ENCODE data around the gene PIK3C2G. TPM values are rescaled to one million over a fixed set of nuclear protein-coding genes. Genes with fewer than 3 reads are reported as not detected.

The PIK3C2G gene
- total RNA-seq, 2 experiments from 2014 or later = not detected

GRCh38 chr12:18595412-18595811 is 334.1 kb downstream of the PIK3C2G start:
- no peaks in the 10 kb centered on the region for H3K36me3 Mint-ChIP-seq
- H3K27ac Mint-ChIP-seq = no peak overlapping the region
- DNase-seq = no peak
- no peak overlapping the region for H3K4me3 Mint-ChIP-seq
- POLR2A ChIA-PET = no interaction called here
- no peaks in the 10 kb centered on the region for H3K4me1 Mint-ChIP-seq
- no peaks in the 10 kb centered on the region for H3K27me3 Mint-ChIP-seq
- no peaks in the 10 kb centered on the region for H3K9me3 Mint-ChIP-seq
- no peak for ATAC-seq (ENCODE audit: low read depth)

GRCh38 chr12:18601962-18602361 is 340.6 kb downstream of the PIK3C2G start:
- DNase-seq (no peak), ATAC-seq (ENCODE audit: low read depth) (no peak)
- Mint-ChIP-seq H3K36me3 (no peaks in the 10 kb centered on the region), H3K9me3 (peaks cover 5% of the 10 kb centered on the region), H3K27me3 (no peaks in the 10 kb centered on the region), H3K27ac (no peak overlapping the region), H3K4me1 (no peaks in the 10 kb centered on the region), H3K4me3 (no peak overlapping the region)
- POLR2A ChIA-PET = no interaction called here

GRCh38 chr12:18612971-18613370 is 351.7 kb downstream of the PIK3C2G start:
- Mint-ChIP-seq H3K4me1 (no peaks in the 10 kb centered on the region), H3K9me3 (no peaks in the 10 kb centered on the region), H3K27me3 (no peaks in the 10 kb centered on the region), H3K36me3 (no peaks in the 10 kb centered on the region), H3K4me3 (no peak overlapping the region), H3K27ac (no peak overlapping the region)
- POLR2A ChIA-PET = no interaction called here
- no peak for DNase-seq
- ATAC-seq (ENCODE audit: low read depth) = no peak

GRCh38 chr12:18620986-18621385 is 359.7 kb downstream of the PIK3C2G start:
- Mint-ChIP-seq H3K27ac (no peak overlapping the region), H3K4me1 (no peaks in the 10 kb centered on the region), H3K9me3 (no peaks in the 10 kb centered on the region), H3K4me3 (no peak overlapping the region), H3K27me3 (no peaks in the 10 kb centered on the region), H3K36me3 (no peaks in the 10 kb centered on the region)
- POLR2A ChIA-PET = no interaction called here
- DNase-seq (no peak), ATAC-seq (ENCODE audit: low read depth) (no peak)

- no peaks in the 10 kb centered on the region for H3K4me1 Mint-ChIP-seq
- no peaks in the 10 kb centered on the region for H3K36me3 Mint-ChIP-seq
- POLR2A ChIA-PET = no interaction called here
- peaks cover 3% of the 10 kb centered on the region for H3K9me3 Mint-ChIP-seq
- ATAC-seq (ENCODE audit: low read depth) (no peak), DNase-seq (no peak)
- H3K27me3 Mint-ChIP-seq = no peaks in the 10 kb centered on the region
- H3K27ac Mint-ChIP-seq = no peak overlapping the region
- H3K4me3 Mint-ChIP-seq = no peak overlapping the region
These were observed 368.1 kb downstream of the PIK3C2G start for GRCh38 chr12:18629445-18629844.

GRCh38 chr12:18629916-18630315 is 368.6 kb downstream of the PIK3C2G start:
- no peaks in the 10 kb centered on the region for H3K4me1 Mint-ChIP-seq
- ATAC-seq (ENCODE audit: low read depth) (no peak), DNase-seq (no peak)
- no peak overlapping the region for H3K4me3 Mint-ChIP-seq
- peaks cover 3% of the 10 kb centered on the region for H3K9me3 Mint-ChIP-seq
- H3K27me3 Mint-ChIP-seq = no peaks in the 10 kb centered on the region
- no peak overlapping the region for H3K27ac Mint-ChIP-seq
- POLR2A ChIA-PET = no interaction called here
- no peaks in the 10 kb centered on the region for H3K36me3 Mint-ChIP-seq

- DNase-seq (no peak), ATAC-seq (ENCODE audit: low read depth) (no peak)
- H3K27me3 Mint-ChIP-seq = no peaks in the 10 kb centered on the region
- no peak overlapping the region for H3K27ac Mint-ChIP-seq
- no peak overlapping the region for H3K4me3 Mint-ChIP-seq
- POLR2A ChIA-PET = no interaction called here
- peaks cover 3% of the 10 kb centered on the region for H3K9me3 Mint-ChIP-seq
- H3K36me3 Mint-ChIP-seq = no peaks in the 10 kb centered on the region
- no peaks in the 10 kb centered on the region for H3K4me1 Mint-ChIP-seq
These were observed 370.0 kb downstream of the PIK3C2G start for GRCh38 chr12:18631339-18631738.

- ATAC-seq (ENCODE audit: low read depth) (no peak), DNase-seq (no peak)
- Mint-ChIP-seq H3K27me3 (no peaks in the 10 kb centered on the region), H3K4me1 (no peaks in the 10 kb centered on the region), H3K27ac (no peak overlapping the region), H3K9me3 (peaks cover 3% of the 10 kb centered on the region), H3K4me3 (no peak overlapping the region), H3K36me3 (no peaks in the 10 kb centered on the region)
- POLR2A ChIA-PET = no interaction called here
These were observed 371.5 kb downstream of the PIK3C2G start for GRCh38 chr12:18632848-18633247.

GRCh38 chr12:18634382-18634781 is 373.1 kb downstream of the PIK3C2G start:
- no peaks in the 10 kb centered on the region for H3K36me3 Mint-ChIP-seq
- H3K27ac Mint-ChIP-seq = no peak overlapping the region
- H3K27me3 Mint-ChIP-seq = no peaks in the 10 kb centered on the region
- DNase-seq = no peak
- peaks cover 3% of the 10 kb centered on the region for H3K9me3 Mint-ChIP-seq
- H3K4me1 Mint-ChIP-seq = no peaks in the 10 kb centered on the region
- no peak overlapping the region for H3K4me3 Mint-ChIP-seq
- ATAC-seq (ENCODE audit: low read depth) = no peak
- POLR2A ChIA-PET = no interaction called here

GRCh38 chr12:18640321-18640955 is 379.1 kb downstream of the PIK3C2G start:
- Mint-ChIP-seq H3K9me3 (no peaks in the 10 kb centered on the region), H3K36me3 (no peaks in the 10 kb centered on the region), H3K27ac (no peak overlapping the region), H3K4me3 (no peak overlapping the region), H3K4me1 (no peaks in the 10 kb centered on the region), H3K27me3 (no peaks in the 10 kb centered on the region)
- DNase-seq (no peak), ATAC-seq (ENCODE audit: low read depth) (no peak)
- POLR2A ChIA-PET = no interaction called here

- ATAC-seq (ENCODE audit: low read depth) = no peak
- no peak overlapping the region for H3K27ac Mint-ChIP-seq
- no peak overlapping the region for H3K4me3 Mint-ChIP-seq
- POLR2A ChIA-PET = no interaction called here
- H3K27me3 Mint-ChIP-seq = no peaks in the 10 kb centered on the region
- DNase-seq = no peak
- no peaks in the 10 kb centered on the region for H3K9me3 Mint-ChIP-seq
- H3K4me1 Mint-ChIP-seq = no peaks in the 10 kb centered on the region
- H3K36me3 Mint-ChIP-seq = no peaks in the 10 kb centered on the region
These were observed 382.4 kb downstream of the PIK3C2G start for GRCh38 chr12:18643681-18644080.

GRCh38 chr12:18644564-18644963 is 383.2 kb downstream of the PIK3C2G start:
- no peaks in the 10 kb centered on the region for H3K36me3 Mint-ChIP-seq
- DNase-seq (no peak), ATAC-seq (ENCODE audit: low read depth) (no peak)
- POLR2A ChIA-PET = no interaction called here
- no peaks in the 10 kb centered on the region for H3K27me3 Mint-ChIP-seq
- no peaks in the 10 kb centered on the region for H3K4me1 Mint-ChIP-seq
- H3K27ac Mint-ChIP-seq = no peak overlapping the region
- no peaks in the 10 kb centered on the region for H3K9me3 Mint-ChIP-seq
- no peak overlapping the region for H3K4me3 Mint-ChIP-seq

- ATAC-seq (ENCODE audit: low read depth) = no peak
- Mint-ChIP-seq H3K4me3 (no peak overlapping the region), H3K9me3 (peaks cover 1% of the 10 kb centered on the region), H3K36me3 (no peaks in the 10 kb centered on the region), H3K4me1 (no peaks in the 10 kb centered on the region), H3K27ac (no peak overlapping the region), H3K27me3 (no peaks in the 10 kb centered on the region)
- POLR2A ChIA-PET = no interaction called here
- no peak for DNase-seq
These were observed 385.1 kb downstream of the PIK3C2G start for GRCh38 chr12:18646286-18646890.

GRCh38 chr12:18651525-18651924 is 390.2 kb downstream of the PIK3C2G start:
- Mint-ChIP-seq H3K9me3 (peaks cover 1% of the 10 kb centered on the region), H3K27me3 (no peaks in the 10 kb centered on the region), H3K27ac (no peak overlapping the region), H3K36me3 (no peaks in the 10 kb centered on the region), H3K4me1 (no peaks in the 10 kb centered on the region), H3K4me3 (no peak overlapping the region)
- ATAC-seq (ENCODE audit: low read depth) (no peak), DNase-seq (no peak)
- POLR2A ChIA-PET = no interaction called here
